Endometrial microvascular endothelial cells (primary cell): Measurements from ENCODE around the gene PPM1H. TPM values are rescaled to one million over a fixed set of nuclear protein-coding genes. Genes with fewer than 3 reads are reported as not detected.
"Not testable (repeated sequence)": the region's sequence is repeated elsewhere in the genome, so short reads cannot be mapped to it uniquely, and the experiment has no call there.

ENCODE experiments used
- in situ Hi-C: cut with HindIII; loops from 2 replicates; pipeline ENCODE4 v1.10.0; 2017; ENCODE audit warnings: low sequenced_read_pairs, low pct_unique_long_range_greater_than_20kb; ENCODE audit errors: inconsistent ontology term
- total RNA-seq: library from RNA; depleted of rRNA; stranded (reverse); fragments of >200 nt; gene quantifications from one replicate; pipeline ENCODE4 v1.2.3, GENCODE V29; 2015; ENCODE audit errors: inconsistent ontology term

Gene PPM1H
- total RNA-seq, 1 donor from 2014 or later, result 2.0 TPM

- in situ Hi-C loops, result no loop called here
Observed at GRCh38 chr12:62763861-62764645, 170.9 kb downstream of the PPM1H start.

- in situ Hi-C loops, result no loop called here
Observed at GRCh38 chr12:62763312-62763711, 171.6 kb downstream of the PPM1H start.

GRCh38 chr12:62762645-62763044 is 172.3 kb downstream of the PPM1H start:
- in situ Hi-C loops, result no loop called here

- in situ Hi-C loops, result no loop called here
Observed at GRCh38 chr12:62761658-62762057, 173.3 kb downstream of the PPM1H start.

GRCh38 chr12:62760779-62761178 is 174.2 kb downstream of the PPM1H start:
- in situ Hi-C loops, result no loop called here

GRCh38 chr12:62760341-62760740 is 174.6 kb downstream of the PPM1H start:
- in situ Hi-C loops, result not testable (repeated sequence)

- in situ Hi-C loops, result no loop called here
Observed at GRCh38 chr12:62758216-62758615, 176.7 kb downstream of the PPM1H start.

GRCh38 chr12:62757048-62757447 is 177.9 kb downstream of the PPM1H start:
- in situ Hi-C loops, result no loop called here

- in situ Hi-C loops, result no loop called here
Observed at GRCh38 chr12:62754706-62755105, 180.2 kb downstream of the PPM1H start.

- in situ Hi-C loops, result no loop called here
Observed at GRCh38 chr12:62751810-62752155, 183.2 kb downstream of the PPM1H start.

- in situ Hi-C loops, result no loop called here
Observed at GRCh38 chr12:62750941-62751809, 183.8 kb downstream of the PPM1H start.

GRCh38 chr12:62749586-62749985 is 185.4 kb downstream of the PPM1H start:
- in situ Hi-C loops, result no loop called here

GRCh38 chr12:62748941-62749468 is 185.9 kb downstream of the PPM1H start:
- in situ Hi-C loops, result no loop called here

- in situ Hi-C loops, result no loop called here
Observed at GRCh38 chr12:62744551-62744950, 190.4 kb downstream of the PPM1H start.

- in situ Hi-C loops, result no loop called here
Observed at GRCh38 chr12:62739266-62740015, 195.5 kb downstream of the PPM1H start.

GRCh38 chr12:62738616-62739015 is 196.3 kb downstream of the PPM1H start:
- in situ Hi-C loops, result no loop called here

GRCh38 chr12:62738105-62738504 is 196.8 kb downstream of the PPM1H start:
- in situ Hi-C loops, result no loop called here

GRCh38 chr12:62737615-62738014 is 197.3 kb downstream of the PPM1H start:
- in situ Hi-C loops, result no loop called here

- in situ Hi-C loops, result no loop called here
Observed at GRCh38 chr12:62737188-62737587, 197.8 kb downstream of the PPM1H start.
